ENCODE results near the gene AMIGO3.
A peak's percentile ranks its signal among the peaks of the same experiment; 100 is the strongest.

AMIGO3 gene, protein sequence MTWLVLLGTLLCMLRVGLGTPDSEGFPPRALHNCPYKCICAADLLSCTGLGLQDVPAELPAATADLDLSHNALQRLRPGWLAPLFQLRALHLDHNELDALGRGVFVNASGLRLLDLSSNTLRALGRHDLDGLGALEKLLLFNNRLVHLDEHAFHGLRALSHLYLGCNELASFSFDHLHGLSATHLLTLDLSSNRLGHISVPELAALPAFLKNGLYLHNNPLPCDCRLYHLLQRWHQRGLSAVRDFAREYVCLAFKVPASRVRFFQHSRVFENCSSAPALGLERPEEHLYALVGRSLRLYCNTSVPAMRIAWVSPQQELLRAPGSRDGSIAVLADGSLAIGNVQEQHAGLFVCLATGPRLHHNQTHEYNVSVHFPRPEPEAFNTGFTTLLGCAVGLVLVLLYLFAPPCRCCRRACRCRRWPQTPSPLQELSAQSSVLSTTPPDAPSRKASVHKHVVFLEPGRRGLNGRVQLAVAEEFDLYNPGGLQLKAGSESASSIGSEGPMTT

DNA sequence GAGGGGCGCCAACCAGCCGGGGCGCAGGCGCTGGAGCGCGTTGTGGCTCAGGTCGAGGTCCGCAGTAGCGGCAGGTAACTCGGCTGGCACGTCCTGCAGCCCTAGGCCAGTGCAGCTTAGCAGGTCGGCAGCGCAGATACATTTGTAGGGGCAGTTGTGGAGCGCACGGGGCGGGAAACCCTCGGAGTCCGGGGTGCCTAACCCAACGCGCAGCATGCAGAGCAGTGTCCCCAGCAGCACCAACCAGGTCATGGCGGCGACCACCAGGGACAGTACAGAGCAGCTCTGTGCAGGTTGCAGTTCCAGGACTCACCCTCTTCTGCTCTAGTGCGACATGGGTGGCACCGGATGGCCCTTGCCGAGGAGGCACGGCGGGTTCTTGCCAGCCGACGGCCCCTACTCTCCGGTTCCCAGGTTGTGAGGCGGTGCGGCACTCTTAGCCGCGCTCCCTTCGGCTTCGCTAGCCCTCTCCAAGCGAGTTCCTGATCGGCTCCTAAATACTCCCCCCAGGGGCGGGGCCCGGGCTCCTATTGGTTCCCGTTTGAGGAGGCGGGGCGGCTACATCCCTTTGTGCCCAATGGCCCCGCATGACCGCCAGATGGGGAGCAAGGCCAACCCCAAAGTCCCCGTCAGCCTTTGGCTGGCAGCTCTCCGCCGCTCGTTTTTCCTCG, at the start of gene AMIGO3:
TSS of gene AMIGO3 (minus strand) at position 471 of the 671 bp plus-strand sequence. CDS start at position 252, 219 bp downstream.
- Histone ChIP-seq H4K20me1 (ENCODE audit: insufficient read depth, low read length) (peaks cover 39% of the 10 kb centered on the region), H3K36me3 (ENCODE audit: insufficient read depth, low read length) (peaks cover 49% of the 10 kb centered on the region), H3K79me2 (ENCODE audit: insufficient read depth, low read length) (peaks cover 30% of the 10 kb centered on the region), H3K27me3 (ENCODE audit: insufficient read depth, low read length, poor library complexity) (no peaks in the 10 kb centered on the region), H3K4me2 (ENCODE audit: insufficient read depth, low read length) (peak within 1 kb of the TSS; percentile 66), H2AFZ (ENCODE audit: low read depth, low read length) (peak within 1 kb of the TSS; percentile 59), H3K9ac (ENCODE audit: low read depth, low read length) (peak within 1 kb of the TSS; percentile 37), H3K4me3 (ENCODE audit: low read depth in 1 of 2, low read length in 2 of 2) (peak within 1 kb of the TSS in 1 of 2 experiments; percentile 54; a peak in 2 of 4 replicates), H3K4me1 (ENCODE audit: insufficient read depth, low read length) (peaks cover 44% of the 10 kb centered on the region), H3K9me3 (ENCODE audit: insufficient read depth, low read length, severe bottlenecking) (no peaks in the 10 kb centered on the region), H3K27ac (ENCODE audit: low read length) (0 out of 2 replicates have a peak within 1 kb of the TSS, but pooled peaks have one; percentile 30)
- TF ChIP-seq CTCF (IDR thresholded peaks at IDR 0.05; ENCODE audit: borderline replicate concordance, extremely low read depth, low read length, poor library complexity, severe bottlenecking), result peak; percentile 78
- no peak for TF ChIP-seq EZH2 (IDR thresholded peaks at IDR 0.05; ENCODE audit: borderline replicate concordance, low read depth, low read length, severe bottlenecking)
- peak; percentile 92 for DNase-seq
- ATAC-seq (ENCODE audit: insufficient read depth, low read depth), result peak; percentile 73

DNA sequence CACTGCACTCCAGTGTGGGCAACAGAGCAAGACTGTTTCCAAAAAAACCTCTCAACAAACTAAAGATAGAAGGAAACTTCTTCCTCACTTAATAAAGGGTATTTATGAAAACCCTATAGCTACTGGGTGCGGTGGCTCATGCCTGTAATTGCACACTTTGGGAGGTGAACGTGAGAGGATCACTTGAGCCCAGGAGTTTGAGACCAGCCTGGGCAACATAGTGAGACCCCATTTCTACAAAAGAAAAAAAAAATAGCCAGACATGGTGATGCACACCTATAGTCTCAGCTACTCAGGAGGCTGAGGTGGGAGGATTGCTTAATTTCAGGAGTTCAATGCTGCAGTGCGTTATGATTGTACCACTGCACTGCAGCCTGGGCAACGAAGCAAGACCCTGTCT, 44.5 kb upstream of the AMIGO3 start:
- peaks cover 89% of the 10 kb centered on the region for H3K79me2 ChIP-seq (ENCODE audit: insufficient read depth, low read length)
- H3K9ac ChIP-seq (ENCODE audit: low read depth, low read length), result no peak overlapping the region
- no peak for ATAC-seq (ENCODE audit: insufficient read depth, low read depth)
- DNase-seq, result no peak
- TF ChIP-seq EZH2 (IDR thresholded peaks at IDR 0.05; ENCODE audit: borderline replicate concordance, low read depth, low read length, severe bottlenecking) (no peak), CTCF (IDR thresholded peaks at IDR 0.05; ENCODE audit: borderline replicate concordance, extremely low read depth, low read length, poor library complexity, severe bottlenecking) (no peak)
- no peaks in the 10 kb centered on the region for H3K4me1 ChIP-seq (ENCODE audit: insufficient read depth, low read length)
- no peak overlapping the region for H2AFZ ChIP-seq (ENCODE audit: low read depth, low read length)
- H3K4me2 ChIP-seq (ENCODE audit: insufficient read depth, low read length), result no peak overlapping the region
- H3K36me3 ChIP-seq (ENCODE audit: insufficient read depth, low read length), result peaks cover 12% of the 10 kb centered on the region
- H3K27ac ChIP-seq (ENCODE audit: low read length), result no peak overlapping the region
- no peaks in the 10 kb centered on the region for H3K9me3 ChIP-seq (ENCODE audit: insufficient read depth, low read length, severe bottlenecking)
- H4K20me1 ChIP-seq (ENCODE audit: insufficient read depth, low read length), result peaks cover 27% of the 10 kb centered on the region
- no peak overlapping the region for H3K4me3 ChIP-seq (ENCODE audit: low read depth in 1 of 2, low read length in 2 of 2)
- no peaks in the 10 kb centered on the region for H3K27me3 ChIP-seq (ENCODE audit: insufficient read depth, low read length, poor library complexity)

- Histone ChIP-seq H3K9me3 (ENCODE audit: insufficient read depth, low read length, severe bottlenecking) (no peaks in the 10 kb centered on the region), H2AFZ (ENCODE audit: low read depth, low read length) (no peak overlapping the region), H3K4me2 (ENCODE audit: insufficient read depth, low read length) (no peak overlapping the region), H3K36me3 (ENCODE audit: insufficient read depth, low read length) (peaks cover 12% of the 10 kb centered on the region), H4K20me1 (ENCODE audit: insufficient read depth, low read length) (peaks cover 32% of the 10 kb centered on the region), H3K9ac (ENCODE audit: low read depth, low read length) (no peak overlapping the region), H3K4me1 (ENCODE audit: insufficient read depth, low read length) (no peaks in the 10 kb centered on the region), H3K79me2 (ENCODE audit: insufficient read depth, low read length) (peaks cover 89% of the 10 kb centered on the region), H3K27ac (ENCODE audit: low read length) (no peak overlapping the region), H3K4me3 (ENCODE audit: low read depth in 1 of 2, low read length in 2 of 2) (no peak overlapping the region), H3K27me3 (ENCODE audit: insufficient read depth, low read length, poor library complexity) (no peaks in the 10 kb centered on the region)
- TF ChIP-seq EZH2 (IDR thresholded peaks at IDR 0.05; ENCODE audit: borderline replicate concordance, low read depth, low read length, severe bottlenecking) (no peak), CTCF (IDR thresholded peaks at IDR 0.05; ENCODE audit: borderline replicate concordance, extremely low read depth, low read length, poor library complexity, severe bottlenecking) (no peak)
- ATAC-seq (ENCODE audit: insufficient read depth, low read depth), result no peak
- DNase-seq, result no peak
Measured at GRCh38 chr3:49761661-49762060, 42.2 kb upstream of the AMIGO3 start.
